Stimulated activated CD4-positive, alpha-beta T cell treated with anti-CD3 and anti-CD28 coated beads, Interleukin-2, amount 100 ng/mL, for 4 hours (primary cell): Measurements from ENCODE around the gene CDC37.
A peak's percentile ranks its signal among the peaks of the same experiment; 100 is the strongest.
"Not testable (repeated sequence)": the region's sequence is repeated elsewhere in the genome, so short reads cannot be mapped to it uniquely, and the experiment has no call there.

Source experiments
- DNase-seq: peaks from one replicate; pipeline ENCODE4 v3.0.0-alpha.2; 2020; ENCODE audit warnings: low read depth

CDC37 gene

DNA sequence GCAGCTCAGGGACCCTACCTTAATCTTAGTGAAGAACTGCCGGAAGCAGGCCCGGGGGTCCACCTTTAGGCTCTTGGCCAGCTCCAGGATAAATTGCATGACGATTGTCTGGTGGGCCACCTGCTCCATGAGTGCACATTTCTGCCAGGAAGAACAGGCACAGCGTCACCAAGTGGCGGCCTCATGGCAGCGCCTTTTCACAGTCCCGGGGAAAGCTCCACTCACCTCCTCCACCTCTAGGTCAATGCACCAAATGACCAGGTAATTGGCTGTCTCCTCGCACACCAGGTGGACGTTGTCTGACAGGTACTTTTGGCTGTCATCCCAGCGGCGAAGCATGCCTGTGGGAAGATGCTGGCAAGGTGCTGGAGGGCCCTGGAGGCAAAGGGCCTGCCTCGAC, 8.3 kb downstream of the CDC37 start:
- no peak for DNase-seq

DNA sequence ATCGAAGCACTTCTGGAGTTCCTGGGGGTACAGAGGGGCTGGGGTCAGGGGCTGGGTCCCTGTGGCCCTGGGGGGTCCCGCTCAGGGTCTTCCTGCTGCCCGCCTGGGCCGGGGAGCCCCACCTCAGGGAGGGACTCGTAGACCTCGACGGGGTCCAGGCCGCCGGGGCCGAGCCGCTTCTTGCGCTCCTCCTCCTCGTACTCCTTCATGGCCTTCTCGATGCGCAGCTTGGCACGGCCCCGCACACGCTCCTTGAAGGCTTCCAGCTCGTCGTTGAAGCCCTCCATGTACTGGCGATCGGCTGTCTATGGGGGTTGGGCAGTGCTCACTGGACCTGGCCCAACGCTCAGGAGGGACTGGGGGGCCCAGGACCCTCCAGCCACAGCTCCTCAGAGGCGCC, 10.2 kb downstream of the CDC37 start:
- no peak for DNase-seq

DNA sequence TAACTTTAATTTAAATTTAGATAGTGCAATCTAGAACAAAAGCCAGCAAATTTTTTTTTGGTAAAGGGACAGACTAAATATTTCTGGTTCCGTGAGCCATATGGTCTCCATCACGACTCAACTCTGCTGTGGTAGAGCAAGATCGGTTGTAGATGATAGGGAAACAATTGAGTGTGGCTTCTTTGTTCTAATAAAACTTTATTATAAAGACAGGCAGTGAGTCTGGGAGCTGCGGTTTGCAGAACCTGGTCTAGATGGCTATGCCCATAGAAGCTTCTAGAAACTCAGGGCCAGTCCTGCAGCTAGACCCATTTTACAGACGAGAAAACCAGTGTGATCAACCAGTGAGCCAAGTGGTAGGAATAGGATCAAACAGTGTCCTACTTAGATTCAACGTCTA, 11.2 kb downstream of the CDC37 start:
- no peak for DNase-seq

DNA sequence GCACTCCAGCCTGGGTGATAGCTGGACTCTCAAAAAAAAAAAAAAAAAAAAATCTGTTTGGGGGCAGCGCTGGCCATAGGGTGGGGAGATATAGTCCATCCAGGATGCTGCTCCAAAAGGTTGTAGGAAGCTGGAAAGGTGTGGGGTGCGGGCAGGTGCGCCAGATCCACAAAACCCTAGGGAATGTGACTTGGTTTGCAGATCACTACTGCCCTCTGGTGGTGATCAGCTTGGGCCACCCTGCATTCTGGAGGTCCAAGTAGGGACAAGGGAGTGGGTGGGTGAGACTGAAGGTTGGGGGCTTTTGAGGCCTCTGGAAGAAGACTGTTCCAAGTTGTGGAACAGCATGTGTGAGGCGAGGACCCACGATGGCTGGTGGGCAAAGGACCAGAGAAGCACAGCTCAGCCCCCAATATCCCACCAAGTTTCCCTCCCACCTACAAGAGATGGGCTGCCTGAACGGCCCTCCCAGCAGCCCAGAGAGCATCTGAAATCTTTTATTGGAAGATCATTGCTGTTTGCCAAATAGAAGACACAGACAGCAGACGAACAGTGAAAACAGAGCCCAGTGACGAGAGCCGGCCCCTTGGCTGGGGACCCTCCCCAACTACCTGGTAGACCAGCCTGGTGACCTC, 12.6 kb downstream of the CDC37 start:
- DNase-seq: peak; percentile 45

DNA sequence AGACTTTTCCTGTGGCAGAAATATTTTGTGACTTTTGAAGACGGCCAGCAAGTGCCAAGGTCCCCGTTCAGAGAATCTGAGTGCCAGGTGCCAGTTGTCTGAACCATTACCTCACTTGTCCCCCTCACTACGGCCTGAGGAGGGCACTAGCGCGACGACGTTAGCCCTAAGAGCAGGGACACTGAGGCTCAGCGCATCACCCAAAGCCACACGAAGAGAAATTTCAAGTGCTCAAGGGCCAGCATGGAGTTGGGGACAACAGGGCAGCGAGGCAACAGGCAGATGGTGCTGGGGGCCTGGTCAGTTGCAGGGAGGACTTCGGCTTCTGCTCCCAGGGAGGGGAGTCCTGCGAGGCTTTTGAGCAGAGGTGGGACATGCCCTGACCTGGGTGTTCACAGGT, 13.5 kb downstream of the CDC37 start:
- no peak for DNase-seq

DNA sequence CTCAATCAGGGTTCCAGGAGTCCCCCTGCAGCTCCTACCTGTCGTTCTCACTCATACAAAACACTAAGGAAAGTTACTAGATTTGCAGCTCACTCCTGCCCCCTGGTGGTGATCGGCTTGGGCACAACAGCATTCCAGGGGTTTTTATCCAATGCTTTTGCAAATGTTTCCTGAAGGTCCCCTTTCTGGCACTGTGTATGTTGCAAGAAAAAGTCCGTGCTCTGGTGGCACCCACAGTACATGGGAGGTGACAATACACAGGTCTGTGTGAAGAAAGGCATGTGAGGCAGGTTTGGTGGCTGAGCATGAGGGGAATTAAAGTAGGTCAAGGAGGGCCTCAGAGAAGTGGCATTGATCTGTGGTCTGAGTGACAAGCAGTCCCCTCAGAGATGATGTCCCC, 14.4 kb downstream of the CDC37 start:
- peak; percentile 66 for DNase-seq

DNA sequence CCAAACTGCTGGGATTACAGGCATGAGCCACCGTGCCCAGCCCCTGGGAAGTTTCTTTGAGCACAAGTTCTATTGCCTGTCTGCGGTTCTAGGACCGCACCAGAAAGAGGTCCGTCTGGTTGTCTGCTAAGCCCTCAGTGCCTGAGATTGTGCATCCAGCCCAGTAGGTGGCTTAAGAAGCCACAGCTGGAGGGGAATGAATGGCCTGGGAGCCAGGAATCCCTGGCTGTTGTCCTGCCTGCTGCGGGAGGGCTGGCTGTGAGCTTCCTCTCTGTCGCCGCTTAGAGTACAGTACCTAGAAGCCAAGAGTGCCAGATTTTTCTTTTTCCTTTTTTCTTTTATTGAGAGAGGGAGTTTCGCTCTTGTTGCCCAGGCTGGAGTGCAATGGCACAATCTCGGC, 18.8 kb downstream of the CDC37 start:
- no peak for DNase-seq

DNA sequence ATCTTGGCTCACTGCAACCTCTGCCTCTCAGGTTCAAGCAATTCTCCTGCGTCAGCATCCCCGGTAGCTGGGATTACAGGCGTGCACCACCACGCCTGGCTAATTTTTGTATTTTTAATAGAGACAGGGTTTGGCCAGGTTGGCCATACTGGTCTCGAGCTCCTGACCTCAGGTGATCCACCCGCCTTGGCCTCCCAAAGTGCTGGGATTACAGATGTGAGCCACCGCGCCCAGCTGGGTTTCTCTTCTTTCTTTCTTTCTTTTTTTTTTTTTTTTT, 20.2 kb downstream of the CDC37 start:
- DNase-seq: not testable (repeated sequence)

DNA sequence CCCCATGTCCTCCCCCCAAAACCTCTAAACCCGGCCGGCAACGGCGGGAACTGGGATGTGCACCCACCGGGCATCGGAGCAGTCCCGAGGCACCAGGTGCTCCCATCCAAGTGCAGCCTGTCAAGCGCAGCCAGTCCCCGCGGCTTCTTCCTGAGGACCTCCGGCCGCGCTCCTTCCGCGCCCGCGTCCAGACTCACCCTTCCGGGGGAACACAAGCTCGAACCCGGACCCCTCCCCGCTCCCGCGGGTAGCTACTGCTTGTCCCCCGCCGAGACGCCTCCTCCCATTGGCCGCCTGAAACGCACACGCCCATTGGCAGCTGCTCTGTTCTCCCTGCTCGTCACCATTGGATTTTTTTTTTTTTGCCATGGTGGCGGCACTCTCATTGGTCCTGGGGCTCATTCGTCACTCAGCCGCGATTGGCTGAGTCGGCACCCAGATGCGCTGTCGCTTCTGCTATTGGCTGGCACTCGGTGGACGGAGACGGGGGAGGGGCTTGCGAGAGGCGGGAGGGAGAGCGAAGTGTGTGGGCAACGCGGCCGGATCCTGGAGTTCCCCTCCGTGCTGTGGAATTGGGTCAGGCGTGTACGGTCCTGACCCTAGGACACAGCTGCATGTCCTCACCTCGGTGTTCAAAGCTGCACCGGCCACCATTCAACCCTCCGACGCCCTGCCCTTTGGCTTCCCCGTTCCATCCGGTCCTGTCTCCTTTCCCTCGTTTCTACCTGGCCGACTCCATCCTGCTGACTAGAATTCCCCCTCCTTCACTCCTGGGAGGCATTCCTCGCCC, 22.8 kb downstream of the CDC37 start, which contains the start of gene TYK2:
Gene TYK2 (minus strand): TSS at position 260 of the 790 bp plus-strand sequence. CDS start 2,166 bp downstream, outside the sequence.
- DNase-seq: peak; percentile 93

DNA sequence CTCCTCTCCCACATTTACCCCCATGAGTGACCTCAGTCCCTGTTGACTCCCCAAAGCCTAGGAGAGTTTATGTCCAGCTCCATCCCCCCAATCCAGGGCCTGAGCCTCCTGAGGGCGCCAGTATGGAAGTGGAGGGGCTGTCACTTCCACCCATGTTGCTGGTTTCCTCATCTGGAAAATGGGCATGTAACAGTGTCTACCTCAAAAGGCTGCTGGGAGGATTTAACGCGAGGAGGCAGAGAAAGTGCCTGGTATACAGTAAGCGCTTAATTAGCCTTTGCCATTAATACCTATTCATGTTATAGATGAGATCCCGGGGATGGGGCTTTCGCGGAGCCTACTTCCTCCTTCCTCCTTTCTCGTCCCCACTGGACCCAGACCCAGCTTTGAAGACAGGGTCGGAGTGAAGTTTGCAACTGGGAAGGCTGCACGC, 23.4 kb downstream of the CDC37 start:
- no peak for DNase-seq

DNA sequence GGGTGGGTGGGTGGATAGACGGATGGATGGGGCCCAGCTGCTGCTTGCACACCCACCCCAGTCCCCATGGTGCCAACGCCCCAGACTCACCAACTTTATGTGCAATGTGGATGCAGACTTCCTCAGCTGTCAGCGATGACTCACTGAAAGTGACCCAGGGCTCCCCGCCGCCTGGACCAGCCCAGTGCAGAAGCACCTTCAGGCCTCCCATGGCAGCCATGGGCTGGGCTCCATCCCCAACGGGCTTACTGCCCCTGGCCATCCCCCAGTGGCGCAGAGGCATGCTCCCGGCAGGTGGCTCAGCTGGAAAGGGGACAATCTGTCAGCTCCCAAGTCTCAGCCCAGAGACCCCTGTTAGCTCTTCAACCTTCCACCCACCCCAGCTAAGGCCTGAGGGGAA, 25.2 kb downstream of the CDC37 start:
- no peak for DNase-seq

DNA sequence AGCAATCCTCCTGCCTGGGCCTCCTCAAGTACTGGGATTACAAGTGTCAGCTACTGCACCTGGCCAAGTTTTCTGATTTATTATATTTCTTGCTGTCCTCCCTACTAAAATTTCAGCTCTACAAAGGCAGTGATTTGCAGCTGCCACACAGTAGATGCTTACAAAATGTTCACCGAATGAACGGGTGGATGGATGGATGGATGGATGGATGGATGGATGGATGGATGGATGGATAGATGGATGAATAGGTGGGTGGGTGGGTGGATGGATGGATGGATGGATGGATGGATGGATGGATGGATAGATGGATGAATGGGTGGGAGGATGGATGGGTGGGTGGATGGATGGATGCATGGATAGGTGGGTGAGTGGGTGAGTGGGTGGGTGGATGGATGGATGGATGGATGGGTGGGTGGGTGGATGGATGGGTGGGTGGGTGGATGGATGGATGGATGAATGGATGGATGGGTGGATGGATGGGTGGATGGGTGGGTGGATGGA, 26.2 kb downstream of the CDC37 start:
- not testable (repeated sequence) for DNase-seq

DNA sequence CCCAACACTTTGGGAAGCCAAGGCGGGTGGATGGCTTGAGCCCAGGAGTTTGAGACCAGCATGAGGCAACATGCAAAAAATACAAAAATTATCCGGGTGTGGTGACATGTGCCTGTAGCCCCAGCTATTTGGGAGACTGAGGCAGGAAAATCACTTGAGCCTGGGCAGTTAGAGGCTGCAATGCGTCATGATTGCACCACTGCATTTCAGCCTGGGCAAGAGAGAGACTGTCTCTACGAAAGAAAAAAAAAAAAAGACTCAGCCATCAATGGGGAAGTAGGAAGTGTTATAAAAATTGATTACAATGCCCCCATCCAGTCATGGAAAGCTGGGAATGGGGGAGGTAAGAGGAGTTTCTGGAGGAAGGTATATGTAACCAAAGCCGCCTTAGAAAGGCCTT, 28.4 kb downstream of the CDC37 start:
- DNase-seq: no peak

DNA sequence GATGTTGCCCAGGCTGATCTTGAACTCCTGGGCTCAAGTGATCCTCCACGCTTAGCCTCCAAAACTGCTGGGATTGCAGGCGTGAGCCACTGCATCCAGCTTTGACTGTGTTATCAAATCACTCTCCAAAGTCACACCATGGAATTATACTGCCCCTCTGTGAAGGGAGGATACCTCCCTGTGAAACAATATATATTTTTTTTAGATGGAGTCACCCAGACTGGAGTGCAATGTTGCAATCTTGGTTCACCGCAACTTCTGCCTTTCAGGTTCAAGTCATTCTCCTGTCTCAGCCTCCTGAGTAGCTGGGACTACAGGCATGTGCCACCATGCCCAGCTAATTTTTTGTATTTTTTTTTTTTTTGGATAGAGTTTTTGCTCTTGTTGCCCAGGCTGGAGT, 30.7 kb downstream of the CDC37 start:
- no peak for DNase-seq

DNA sequence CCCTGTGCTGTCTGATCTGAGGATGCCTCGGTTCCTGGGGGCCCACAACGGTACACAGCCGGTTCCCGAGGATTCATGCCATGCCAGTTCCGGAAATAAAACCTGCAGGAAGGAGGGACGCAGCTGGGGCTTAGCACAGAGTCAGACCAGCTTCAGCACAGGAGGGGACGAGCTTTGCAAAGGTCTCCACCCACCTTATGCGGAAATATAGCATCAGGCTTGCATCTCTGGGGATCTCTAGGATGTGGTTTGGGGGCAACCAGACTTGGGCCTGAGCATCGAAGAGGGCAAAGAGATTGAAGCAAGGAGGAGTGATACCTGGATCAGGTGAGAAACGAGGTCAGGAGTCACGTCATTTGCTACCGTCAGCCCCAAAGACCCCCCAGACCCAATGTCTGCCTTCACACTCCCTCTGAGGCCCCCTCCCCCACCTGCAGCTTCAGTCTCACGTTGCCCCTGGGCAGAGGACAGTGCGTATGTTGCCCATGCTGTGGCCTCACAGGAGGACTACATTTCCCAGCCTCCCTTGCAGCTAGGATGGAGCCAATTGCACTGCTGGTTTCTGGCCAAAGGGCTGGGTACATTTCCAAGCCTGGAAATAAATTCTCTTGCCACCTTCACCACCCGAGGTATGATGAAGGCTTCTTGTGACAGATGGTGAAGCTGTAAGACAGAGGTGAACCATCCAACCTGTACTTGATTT, 35.1 kb downstream of the CDC37 start:
- no peak for DNase-seq

DNA sequence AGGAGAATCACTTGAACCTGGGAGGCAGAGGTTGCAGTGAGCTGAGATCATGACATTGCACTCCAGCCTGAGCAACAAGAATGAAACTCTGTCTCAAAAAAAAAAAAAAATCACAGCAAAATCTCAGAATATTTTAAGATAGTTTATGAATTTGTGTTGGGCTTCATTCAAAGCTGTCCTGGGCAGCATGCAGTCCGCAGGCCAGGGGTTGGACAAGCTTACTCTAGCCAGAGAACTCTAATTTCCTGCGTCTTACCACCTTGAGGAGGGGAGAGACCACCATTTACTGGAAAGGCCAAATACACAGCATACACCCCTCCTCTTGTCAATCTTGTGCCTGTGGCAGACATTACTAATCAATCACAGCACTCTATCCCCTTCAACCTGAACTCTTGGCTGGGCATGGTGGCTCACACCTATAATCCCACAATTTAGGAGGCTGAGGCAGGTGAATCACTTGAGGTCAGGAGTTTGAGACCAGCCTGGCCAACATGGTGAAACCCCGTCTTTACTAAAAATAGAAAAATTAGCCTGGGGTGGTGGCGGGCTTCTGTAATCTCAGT, 36.3 kb downstream of the CDC37 start:
- DNase-seq: not testable (repeated sequence)

DNA sequence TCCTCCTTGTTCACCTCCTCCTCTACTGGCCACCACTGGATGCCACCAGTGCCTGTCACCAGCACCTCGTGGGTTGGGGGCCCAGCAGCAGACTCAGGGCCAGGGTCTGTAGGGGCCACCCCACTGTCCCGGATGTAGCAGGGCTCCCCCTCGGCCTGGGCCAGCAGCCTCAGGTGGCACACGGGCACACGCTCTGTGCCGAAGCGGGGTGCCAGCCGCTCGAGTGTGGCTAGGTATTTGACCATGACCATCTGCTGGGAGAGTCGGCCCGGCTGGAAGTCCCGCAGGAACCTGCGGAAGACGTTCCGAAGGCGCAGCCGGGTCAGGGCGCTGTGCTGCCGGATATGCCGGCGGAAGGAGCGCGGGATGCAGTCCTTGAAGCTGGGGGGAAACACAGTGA, 37.8 kb downstream of the CDC37 start:
- no peak for DNase-seq

DNA sequence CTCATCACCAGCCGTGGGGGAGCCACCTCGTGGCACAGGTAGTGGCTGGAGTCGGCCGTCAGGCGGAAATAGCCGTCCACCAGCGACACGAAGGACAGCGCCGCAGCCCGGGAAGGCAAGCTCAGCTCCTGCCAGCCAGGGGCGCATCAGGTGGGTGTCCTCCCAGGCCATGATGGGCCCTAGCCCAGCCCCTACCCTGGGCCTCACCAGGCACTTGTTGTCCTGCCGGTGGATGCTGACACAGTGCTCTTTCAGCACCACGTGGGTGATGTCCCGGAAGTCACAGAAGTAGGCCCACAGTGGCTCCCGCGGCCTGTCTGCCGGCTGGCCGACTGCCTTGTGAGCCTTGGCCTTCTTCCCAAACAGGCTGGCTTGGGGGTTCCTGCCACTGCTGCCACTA, 38.7 kb downstream of the CDC37 start:
- no peak for DNase-seq

DNA sequence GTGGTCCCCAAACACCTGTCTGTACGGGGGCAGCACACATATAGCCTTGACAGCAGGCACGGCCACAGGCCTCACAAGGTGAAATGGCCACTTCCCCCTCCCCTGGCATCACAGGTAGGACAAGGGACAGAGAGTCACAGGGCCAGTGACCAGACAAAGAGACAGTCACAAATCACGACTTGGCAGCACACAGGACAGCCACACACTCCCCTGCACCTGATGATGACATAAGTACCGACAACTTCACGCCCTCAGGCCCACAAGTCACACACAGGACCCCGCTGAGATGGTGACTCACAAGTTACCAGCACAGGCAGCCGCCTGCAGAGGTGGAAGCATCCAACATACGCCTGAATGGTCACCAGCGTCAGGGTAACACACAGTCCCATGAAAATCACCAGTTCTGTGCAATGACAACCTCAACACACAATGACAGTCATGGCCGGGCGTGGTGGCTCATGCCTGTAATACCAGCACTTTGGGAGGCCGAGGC, 39.5 kb downstream of the CDC37 start:
- no peak for DNase-seq

DNA sequence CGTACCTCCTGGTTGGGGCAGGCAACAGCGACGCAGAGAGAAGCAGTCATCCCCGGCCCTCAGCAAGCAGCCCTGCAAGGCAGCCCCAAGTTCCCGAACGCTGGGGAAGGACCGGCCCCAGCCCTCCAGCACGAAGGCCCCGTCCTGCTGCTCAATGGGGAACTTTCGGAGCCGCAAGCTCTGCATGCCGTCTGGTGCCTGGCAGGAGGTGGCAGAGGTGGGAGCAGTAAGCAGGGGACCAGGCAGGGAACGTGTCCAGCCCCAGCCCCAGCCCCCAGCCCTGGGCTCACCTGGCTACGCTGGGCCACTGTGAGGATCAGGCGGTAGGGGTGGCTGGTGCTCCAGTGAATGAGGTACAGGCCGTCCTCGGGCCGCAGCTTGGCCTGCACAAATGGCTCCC, 41.1 kb downstream of the CDC37 start:
- DNase-seq: no peak

DNA sequence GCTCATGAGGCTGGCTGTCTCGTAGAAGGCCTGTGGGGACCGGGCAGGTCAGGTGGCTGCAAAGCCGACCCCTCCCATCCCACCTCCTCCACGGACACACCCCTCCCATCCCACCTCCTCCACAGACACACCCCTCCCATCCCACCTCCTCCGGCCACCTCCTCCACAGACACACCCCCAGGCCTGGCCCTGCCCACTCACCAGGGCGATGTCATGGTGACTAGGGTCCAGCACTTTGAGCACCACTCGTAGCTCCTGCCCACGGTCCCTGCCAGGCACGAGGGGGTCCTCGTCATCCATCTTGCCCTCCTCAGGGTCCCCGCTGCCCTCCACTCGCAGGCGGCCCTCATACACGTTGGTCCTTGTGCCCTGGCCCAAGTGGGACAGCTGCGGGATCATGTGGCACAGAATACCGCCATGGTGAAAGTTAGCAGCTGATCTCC, 41.8 kb downstream of the CDC37 start:
- no peak for DNase-seq

DNA sequence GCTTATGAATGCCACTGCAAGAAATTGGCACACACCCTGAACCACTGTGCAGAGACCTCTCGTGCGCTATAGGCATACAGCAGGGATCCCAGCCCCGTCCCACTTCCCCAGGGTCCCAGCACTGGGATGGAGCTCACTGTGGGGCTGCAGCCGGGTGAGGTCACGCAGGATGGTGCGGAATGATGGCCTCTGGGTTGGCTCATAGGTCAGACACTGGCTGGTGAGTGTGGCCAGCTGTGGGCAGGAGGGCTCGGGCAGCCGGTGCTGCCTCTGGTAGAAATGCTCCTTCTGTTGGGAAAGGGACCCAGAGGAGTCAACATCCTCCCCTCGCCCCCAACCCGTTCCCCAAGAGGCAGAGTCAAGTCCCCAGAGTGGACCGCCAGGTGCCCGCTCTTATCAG, 46.9 kb downstream of the CDC37 start:
- no peak for DNase-seq
